ENCODE measurements around the gene C10orf90. TPM values are rescaled to one million over a fixed set of nuclear protein-coding genes. Genes with fewer than 3 reads are reported as not detected.
A peak's percentile ranks its signal among the peaks of the same experiment; 100 is the strongest.

C10orf90 gene
- total RNA-seq, 4 donors from 2014 or later, result 0.06 TPM; not detected in 3

DNA sequence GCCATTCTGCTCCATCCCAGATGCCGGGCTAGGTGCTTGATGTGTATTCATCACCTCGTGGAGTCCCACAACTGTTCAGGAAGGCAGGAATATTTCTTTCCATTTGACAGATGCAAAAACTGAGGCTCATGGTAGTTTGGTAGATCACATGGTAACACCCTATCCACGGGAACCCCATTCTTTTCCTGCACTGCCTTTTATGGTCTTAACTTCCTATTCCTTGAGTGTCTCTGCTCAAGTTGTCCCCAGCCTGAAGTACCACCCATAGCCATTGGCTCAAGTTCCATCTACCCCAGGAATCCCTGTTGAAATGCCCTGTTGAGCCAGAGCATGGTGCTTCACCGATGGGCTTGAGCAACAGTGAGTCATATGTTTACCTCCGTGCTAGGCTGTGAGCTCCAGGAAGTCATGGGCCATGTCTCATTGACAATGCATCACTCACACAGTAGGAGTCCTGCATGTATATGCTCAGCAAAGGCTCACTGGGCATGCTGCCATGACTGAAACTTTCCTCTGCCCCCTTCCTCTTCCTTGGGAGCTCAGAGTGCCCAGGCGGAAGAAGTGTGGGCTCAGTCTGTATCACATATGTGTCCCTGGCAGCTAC is 210.5 kb downstream of the C10orf90 start:
- no peaks in the 10 kb centered on the region for H3K36me3 ChIP-seq
- no peaks in the 10 kb centered on the region for H3K9me3 ChIP-seq
- 77% methylated on average over 5 of the region's 6 CpGs for WGBS
- peaks cover 0 to 48% (median 0%) of the 10 kb centered on the region in 4 donors for H3K27me3 ChIP-seq
- intact Hi-C loops (cut with DNase I), result no loop called here
- no peak overlapping the region for H3K27ac ChIP-seq (replicated peaks in 1 of 4)
- no peaks in the 10 kb centered on the region for H3K4me1 ChIP-seq
- H3K4me3 ChIP-seq, result no peak overlapping the region
- TF ChIP-seq POLR2AphosphoS5 (IDR thresholded peaks at IDR 0.05) (no peak), POLR2A (IDR thresholded peaks at IDR 0.05; ENCODE audit: low read depth) (no peak), EP300 (IDR thresholded peaks at IDR 0.05) (no peak)
- TF ChIP-seq, protein P1, sequence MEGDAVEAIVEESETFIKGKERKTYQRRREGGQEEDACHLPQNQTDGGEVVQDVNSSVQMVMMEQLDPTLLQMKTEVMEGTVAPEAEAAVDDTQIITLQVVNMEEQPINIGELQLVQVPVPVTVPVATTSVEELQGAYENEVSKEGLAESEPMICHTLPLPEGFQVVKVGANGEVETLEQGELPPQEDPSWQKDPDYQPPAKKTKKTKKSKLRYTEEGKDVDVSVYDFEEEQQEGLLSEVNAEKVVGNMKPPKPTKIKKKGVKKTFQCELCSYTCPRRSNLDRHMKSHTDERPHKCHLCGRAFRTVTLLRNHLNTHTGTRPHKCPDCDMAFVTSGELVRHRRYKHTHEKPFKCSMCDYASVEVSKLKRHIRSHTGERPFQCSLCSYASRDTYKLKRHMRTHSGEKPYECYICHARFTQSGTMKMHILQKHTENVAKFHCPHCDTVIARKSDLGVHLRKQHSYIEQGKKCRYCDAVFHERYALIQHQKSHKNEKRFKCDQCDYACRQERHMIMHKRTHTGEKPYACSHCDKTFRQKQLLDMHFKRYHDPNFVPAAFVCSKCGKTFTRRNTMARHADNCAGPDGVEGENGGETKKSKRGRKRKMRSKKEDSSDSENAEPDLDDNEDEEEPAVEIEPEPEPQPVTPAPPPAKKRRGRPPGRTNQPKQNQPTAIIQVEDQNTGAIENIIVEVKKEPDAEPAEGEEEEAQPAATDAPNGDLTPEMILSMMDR (IDR thresholded peaks at IDR 0.05), result no peak
- DNase-seq (ENCODE audit: extremely low spot score), result peak; percentile 92

DNA sequence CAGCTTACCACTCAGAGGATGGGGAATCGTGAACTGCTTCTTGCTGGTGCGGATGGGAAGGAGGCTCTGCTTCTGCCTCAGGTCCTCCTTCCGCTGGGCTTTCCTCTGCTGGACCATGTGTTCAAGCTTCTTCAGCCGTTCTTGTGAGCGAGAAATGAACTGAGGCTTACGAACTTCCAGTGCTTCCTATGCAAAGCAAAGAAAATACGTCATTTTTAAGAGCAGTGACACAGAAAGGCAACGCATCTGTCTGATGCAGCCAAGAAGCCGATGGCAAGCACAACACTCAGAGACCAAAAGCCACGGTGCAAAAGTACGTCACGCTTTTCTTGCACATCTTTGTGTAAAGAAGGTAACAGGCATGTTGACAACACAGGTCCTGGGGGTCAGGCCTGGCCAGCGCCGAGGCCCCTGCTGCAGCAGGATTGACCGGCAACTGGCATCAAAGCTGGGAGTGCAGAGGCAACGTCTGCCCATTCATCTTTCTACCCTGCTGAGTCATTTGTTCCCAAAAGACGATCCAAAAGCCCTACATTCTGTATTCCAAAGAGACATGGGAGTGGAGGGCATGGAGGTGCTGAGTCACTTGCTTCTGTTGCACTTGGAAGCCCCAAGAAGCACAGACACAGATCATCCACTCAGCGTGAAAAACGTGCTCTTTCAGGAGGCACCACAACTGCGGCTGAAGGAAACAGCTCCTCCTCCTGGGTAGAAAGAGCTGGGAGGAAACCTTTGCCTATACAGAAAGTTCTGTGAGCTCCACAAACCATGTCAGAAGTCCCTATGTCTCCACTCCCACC is 211.3 kb downstream of the C10orf90 start:
- 82% methylated on average over 20 of the region's 20 CpGs for WGBS
- H3K4me1 ChIP-seq, result no peaks in the 10 kb centered on the region

DNA sequence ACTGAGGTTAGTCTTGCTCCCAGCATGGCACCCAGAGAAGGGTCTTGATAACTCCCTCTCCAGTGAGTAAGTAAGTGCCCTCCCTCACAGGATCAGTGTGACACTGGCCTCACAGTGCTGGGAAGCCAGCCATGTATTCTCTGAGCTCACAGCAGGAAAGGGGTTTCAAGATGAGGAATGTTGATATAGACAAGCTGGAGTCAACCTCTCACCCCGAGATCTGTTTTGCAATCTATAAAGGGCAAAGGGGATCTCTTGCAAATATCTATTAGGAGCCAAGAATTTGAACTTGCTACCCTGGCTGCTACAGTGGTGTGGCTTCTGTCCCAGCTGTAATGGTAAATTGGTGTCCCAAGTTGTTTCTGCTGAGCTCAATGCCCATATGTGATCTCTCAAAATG is 212.0 kb downstream of the C10orf90 start:
- Histone ChIP-seq H3K9me3 (no peaks in the 10 kb centered on the region), H3K27me3 (peaks cover 0 to 49% (median 0%) of the 10 kb centered on the region in 4 donors), H3K4me3 (no peak overlapping the region), H3K4me1 (no peaks in the 10 kb centered on the region), H3K27ac (replicated peaks in 1 of 4) (no peak overlapping the region), H3K36me3 (no peaks in the 10 kb centered on the region)
- intact Hi-C loops (cut with DNase I), result no loop called here
- 21% methylated on average over 1 of the region's 1 CpG for WGBS
- TF ChIP-seq POLR2A (IDR thresholded peaks at IDR 0.05; ENCODE audit: low read depth) (no peak), POLR2AphosphoS5 (IDR thresholded peaks at IDR 0.05) (no peak), EP300 (IDR thresholded peaks at IDR 0.05) (no peak)
- TF ChIP-seq, protein P1 (IDR thresholded peaks at IDR 0.05), result no peak
- DNase-seq (ENCODE audit: extremely low spot score), result peak; percentile 47

More for the DNA sequence above, 211.3 kb downstream of the C10orf90 start:
- Histone ChIP-seq H3K27ac (replicated peaks in 1 of 4) (no peak overlapping the region), H3K36me3 (no peaks in the 10 kb centered on the region), H3K9me3 (no peaks in the 10 kb centered on the region), H3K4me3 (no peak overlapping the region), H3K27me3 (peaks cover 0 to 49% (median 0%) of the 10 kb centered on the region in 4 donors)
- DNase-seq (ENCODE audit: extremely low spot score), result peak; percentile 62
- TF ChIP-seq, protein P1 (IDR thresholded peaks at IDR 0.05), result no peak
- intact Hi-C loops (cut with DNase I), result no loop called here

DNA sequence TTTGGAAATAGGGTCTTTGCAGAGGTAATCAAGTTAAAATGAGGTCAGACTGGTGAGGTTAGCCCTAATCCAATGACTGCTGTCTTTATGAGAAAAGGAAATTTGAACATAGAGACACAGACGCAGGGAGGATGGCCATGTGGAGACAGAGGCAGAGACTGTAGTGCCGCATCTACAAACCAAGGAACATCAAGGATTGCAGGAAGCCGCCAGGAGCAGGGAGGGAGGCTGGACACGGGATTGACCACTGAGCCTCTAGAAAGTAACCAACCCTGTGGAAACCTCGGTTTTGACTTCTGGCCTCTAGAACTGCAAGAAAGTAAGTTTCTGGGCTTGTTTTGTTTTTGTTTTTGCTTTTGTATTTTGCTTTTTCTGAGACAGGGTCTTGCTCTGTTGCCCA is 213.9 kb downstream of the C10orf90 start:
- Histone ChIP-seq H3K27ac (replicated peaks in 1 of 4) (no peak overlapping the region), H3K9me3 (no peaks in the 10 kb centered on the region), H3K4me1 (no peaks in the 10 kb centered on the region), H3K4me3 (no peak overlapping the region), H3K27me3 (peaks cover 0 to 41% (median 0%) of the 10 kb centered on the region in 4 donors), H3K36me3 (no peaks in the 10 kb centered on the region)
- intact Hi-C loops (cut with DNase I), result no loop called here
- WGBS, result 93% methylated on average over 5 of the region's 5 CpGs
- peak; percentile 57 for DNase-seq (ENCODE audit: extremely low spot score)
- TF ChIP-seq, protein P1 (IDR thresholded peaks at IDR 0.05), result no peak
- TF ChIP-seq POLR2AphosphoS5 (IDR thresholded peaks at IDR 0.05), result no peak
